Activated CD8-positive, alpha-beta memory T cell treated with anti-CD3 and anti-CD28 coated beads, Interleukin-2, amount 10 ng/mL, durations not matched to agents 7 days and 5 days (primary cell): Measurements from ENCODE around the gene VTA1. TPM values are rescaled to one million over a fixed set of nuclear protein-coding genes. Genes with fewer than 3 reads are reported as not detected.
"Not testable (repeated sequence)": the region's sequence is repeated elsewhere in the genome, so short reads cannot be mapped to it uniquely, and the experiment has no call there.

Source experiments
- ATAC-seq: fragments of 150-1000 bp; cut with Tn5 transposase; one replicate; pipeline ENCODE4 v1.10.0; 2021; ENCODE audit warnings: moderate library complexity
- CTCF ChIA-PET: fragments of 350-600 bp; sonication (Branson Sonifier 250); formaldehyde crosslinking; loops from one replicate; lab custom pipeline; 2021; ENCODE audit warnings: antibody characterized with exemption; lab: Charles Lee
- DNase-seq: peaks from one replicate; pipeline ENCODE4 v3.0.0-alpha.2; 2020
- H3K27ac Mint-ChIP-seq: one replicate; pipeline ENCODE4 v1.8.0; 2021; ENCODE audit warnings: mild to moderate bottlenecking, mixed read lengths
- H3K27me3 Mint-ChIP-seq: one replicate; pipeline ENCODE4 v1.8.0; 2021; ENCODE audit warnings: mixed read lengths
- H3K36me3 Mint-ChIP-seq: one replicate; pipeline ENCODE4 v1.8.0; 2021; ENCODE audit warnings: mild to moderate bottlenecking, mixed read lengths
- H3K4me1 Mint-ChIP-seq: one replicate; pipeline ENCODE4 v1.8.0; 2021; ENCODE audit warnings: mixed read lengths
- H3K4me3 Mint-ChIP-seq: one replicate; pipeline ENCODE4 v1.8.0; 2021; ENCODE audit warnings: mild to moderate bottlenecking, moderate library complexity, mixed read lengths
- H3K9me3 Mint-ChIP-seq: one replicate; pipeline ENCODE4 v1.8.0; 2022; ENCODE audit warnings: low read depth, mixed read lengths
- total RNA-seq, 2 experiments: library from RNA; stranded (reverse); gene quantifications; one replicate each; pipeline ENCODE4 v1.2.3, GENCODE V29; 2021

The VTA1 gene
- total RNA-seq, 2 experiments from 2014 or later: 31.7 to 42.3 TPM

GRCh38 chr6:142153196-142153595, 6.1 kb downstream of the VTA1 start:
- Mint-ChIP-seq H3K36me3 (peaks cover 14% of the 10 kb centered on the region), H3K27ac (no peak overlapping the region), H3K4me1 (peaks cover 39% of the 10 kb centered on the region), H3K27me3 (no peaks in the 10 kb centered on the region), H3K9me3 (no peaks in the 10 kb centered on the region), H3K4me3 (no peak overlapping the region)
- no peak for DNase-seq
- ATAC-seq: no peak
- CTCF ChIA-PET: no interaction called here

DNA sequence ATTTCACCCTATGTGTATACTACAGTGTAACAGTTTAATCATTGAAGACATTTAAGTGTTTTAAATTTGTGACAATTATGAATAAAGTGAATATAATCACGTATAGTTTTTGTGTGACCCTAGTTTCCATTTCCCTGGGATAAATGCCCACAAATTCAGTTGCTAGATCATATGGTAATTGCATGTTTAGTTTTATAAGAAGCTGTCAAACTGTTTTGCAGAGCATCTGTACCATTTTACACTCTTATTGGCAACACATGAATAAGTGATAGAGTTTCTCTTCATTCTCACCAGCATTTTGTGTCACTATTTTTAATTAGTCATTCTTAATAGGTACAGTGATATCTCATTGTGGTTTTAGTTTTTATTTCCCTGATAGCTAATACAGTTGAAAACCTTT, 7.3 kb downstream of the VTA1 start:
- no peak for DNase-seq
- H3K4me1 Mint-ChIP-seq: peaks cover 28% of the 10 kb centered on the region

DNA sequence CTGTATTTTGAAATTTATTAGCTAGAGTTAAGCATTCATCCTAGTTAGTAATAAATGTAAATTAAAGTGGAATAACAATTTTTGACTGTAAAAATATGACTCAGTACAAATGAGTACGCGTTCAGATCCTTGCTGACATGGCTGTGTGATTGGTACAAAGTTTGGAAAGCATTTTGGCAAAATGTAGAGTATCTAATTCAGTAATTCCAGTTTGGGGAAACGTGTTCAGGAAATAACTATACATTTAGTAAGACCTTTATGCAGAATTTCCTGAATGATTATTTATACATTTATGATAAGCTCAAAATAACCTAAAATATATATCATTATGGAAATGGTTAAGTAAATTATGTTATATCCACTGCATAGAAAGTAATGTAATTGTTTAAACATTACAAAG, 8.0 kb downstream of the VTA1 start:
- CTCF ChIA-PET: interaction anchor here (1.3 to 2.3 kb wide), 2 partner anchors 8 to 31 kb away, joined by 4 to 31 read pairs; partner anchors contain the start of genes NMBR and VTA1
- no peaks in the 10 kb centered on the region for H3K27me3 Mint-ChIP-seq
- peaks cover 10% of the 10 kb centered on the region for H3K36me3 Mint-ChIP-seq
- DNase-seq (no peak), ATAC-seq (no peak)
- H3K4me3 Mint-ChIP-seq: no peak overlapping the region
- H3K9me3 Mint-ChIP-seq: no peaks in the 10 kb centered on the region
- H3K27ac Mint-ChIP-seq: no peak overlapping the region
- peaks cover 23% of the 10 kb centered on the region for H3K4me1 Mint-ChIP-seq

More for the DNA sequence above, 7.3 kb downstream of the VTA1 start:
- Mint-ChIP-seq H3K27ac (no peak overlapping the region), H3K9me3 (no peaks in the 10 kb centered on the region), H3K36me3 (peaks cover 8% of the 10 kb centered on the region), H3K27me3 (no peaks in the 10 kb centered on the region), H3K4me3 (no peak overlapping the region)
- CTCF ChIA-PET: no interaction called here
- no peak for ATAC-seq

DNA sequence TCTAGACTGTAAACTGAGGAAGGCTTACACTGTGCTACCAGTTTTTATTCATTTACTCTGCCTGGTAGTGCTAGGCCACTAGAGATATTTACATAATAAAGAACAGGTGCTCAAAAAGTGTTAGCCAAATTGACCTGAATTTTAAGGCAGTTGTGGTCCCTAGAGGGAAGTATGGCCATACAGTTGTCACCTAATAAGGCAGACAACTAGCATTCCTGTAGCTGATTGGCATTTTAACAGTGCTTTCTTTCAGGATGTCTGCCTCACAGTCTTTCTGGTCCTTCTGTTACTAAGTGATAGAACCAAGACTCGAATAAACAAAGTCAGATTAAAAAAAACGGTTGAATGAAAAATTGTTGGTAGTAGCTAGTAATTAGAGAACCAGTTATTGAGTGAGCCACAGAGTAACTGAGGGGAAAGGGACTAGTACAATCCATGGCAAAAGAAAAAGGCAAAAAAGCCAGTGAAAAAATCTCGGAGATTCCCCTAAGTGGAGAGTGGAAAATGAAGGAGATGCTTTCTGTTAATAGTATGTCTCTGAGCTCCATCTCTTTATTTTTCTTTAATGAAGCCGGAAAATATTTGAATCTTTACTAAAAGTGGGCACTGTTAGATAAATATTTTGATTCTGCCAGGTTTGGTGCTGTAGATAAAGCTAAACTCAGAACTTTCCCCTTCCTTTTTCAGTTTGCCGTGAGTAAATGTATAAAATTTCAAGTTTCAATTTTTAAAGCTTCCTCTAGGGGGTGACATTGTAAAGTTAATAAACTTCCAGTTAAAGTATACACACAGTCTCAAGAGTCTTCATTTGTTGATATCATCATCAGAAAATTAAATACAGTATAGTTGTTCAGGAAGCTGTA, 9.1 kb downstream of the VTA1 start:
- no peak for DNase-seq
- Mint-ChIP-seq H3K27me3 (no peaks in the 10 kb centered on the region), H3K9me3 (no peaks in the 10 kb centered on the region), H3K27ac (no peak overlapping the region), H3K4me3 (no peak overlapping the region), H3K4me1 (peaks cover 18% of the 10 kb centered on the region), H3K36me3 (peaks cover 4% of the 10 kb centered on the region)
- peak; percentile 55 for ATAC-seq
- CTCF ChIA-PET: interaction anchor here (1.0 to 2.3 kb wide), 11 partner anchors 9 to 239 kb away, joined by 3 to 31 read pairs (median 4); partner anchors contain the start of genes NMBR and VTA1

DNA sequence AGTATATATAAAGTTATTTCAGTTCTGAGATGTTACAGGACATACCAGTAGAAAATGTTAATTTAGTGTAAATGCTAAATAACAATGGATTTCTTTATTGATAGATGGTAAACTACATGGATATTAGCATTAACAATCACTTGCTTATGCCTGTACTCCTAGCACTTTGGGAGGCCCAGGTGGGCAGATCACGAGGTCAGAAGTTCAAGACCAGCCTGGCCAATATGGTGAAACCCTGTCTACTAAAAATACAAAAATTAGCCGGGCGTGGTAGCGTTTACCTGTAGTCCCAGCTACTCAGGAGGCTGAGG, 9.7 kb downstream of the VTA1 start:
- not testable (repeated sequence) for H3K9me3 Mint-ChIP-seq, H3K27me3 Mint-ChIP-seq, H3K4me3 Mint-ChIP-seq, H3K27ac Mint-ChIP-seq, H3K36me3 Mint-ChIP-seq, DNase-seq, ATAC-seq
- CTCF ChIA-PET: interaction anchor here (1.0 to 2.3 kb wide), 10 partner anchors 9 to 239 kb away, joined by 3 to 31 read pairs (median 5); partner anchors contain the start of genes NMBR and VTA1
- peaks cover 17% of the 10 kb centered on the region for H3K4me1 Mint-ChIP-seq

DNA sequence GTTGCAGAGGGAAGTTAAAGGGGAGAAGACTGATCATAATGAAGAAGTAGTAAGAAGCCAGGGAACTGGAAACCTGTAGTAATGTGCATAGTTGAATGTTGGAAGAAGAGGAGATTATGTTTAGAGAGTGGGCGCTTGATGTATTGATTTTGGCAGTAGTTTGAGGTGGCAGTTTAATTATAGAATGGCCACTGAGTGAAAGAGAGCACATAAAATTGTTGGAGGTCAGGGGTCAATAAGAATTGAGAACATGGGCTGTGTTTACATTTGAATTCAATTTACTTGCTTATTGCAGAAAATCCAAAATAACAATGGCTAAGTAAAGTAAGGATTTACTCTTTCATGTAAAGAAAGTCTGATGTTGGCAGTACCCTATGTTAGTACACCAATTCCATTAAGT, 15.7 kb downstream of the VTA1 start:
- no peak for ATAC-seq
- CTCF ChIA-PET: no interaction called here
- H3K27ac Mint-ChIP-seq: no peak overlapping the region

DNA sequence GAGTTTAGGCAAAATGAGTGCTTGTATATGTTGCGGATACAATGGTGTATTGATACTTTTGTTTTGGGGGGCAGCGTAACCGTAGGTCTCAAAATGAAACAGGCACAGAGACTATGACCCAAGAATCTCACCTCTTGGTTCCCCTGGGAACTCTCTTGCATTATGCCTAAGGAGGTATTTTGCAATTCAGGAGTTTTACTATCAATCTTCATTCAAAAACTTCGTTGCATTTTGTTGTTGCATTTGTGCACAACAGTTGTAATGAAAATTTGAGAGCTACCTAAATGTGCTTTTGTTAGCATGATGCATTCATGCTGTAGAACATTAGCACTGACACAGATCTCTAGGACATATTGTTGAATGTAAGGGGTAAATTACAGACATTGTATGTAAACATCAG, 18.2 kb downstream of the VTA1 start:
- H3K27ac Mint-ChIP-seq: no peak overlapping the region
- H3K27me3 Mint-ChIP-seq: no peaks in the 10 kb centered on the region
- H3K9me3 Mint-ChIP-seq: no peaks in the 10 kb centered on the region
- peaks cover 7% of the 10 kb centered on the region for H3K36me3 Mint-ChIP-seq
- no peak overlapping the region for H3K4me3 Mint-ChIP-seq
- peaks cover 2% of the 10 kb centered on the region for H3K4me1 Mint-ChIP-seq
- ATAC-seq (no peak), DNase-seq (no peak)
- CTCF ChIA-PET: interaction anchor here (1.8 kb wide), 2 partner anchors 9 to 43 kb away, joined by 4 to 8 read pairs; no protein-coding TSS in a partner anchor

More for the DNA sequence above, 15.7 kb downstream of the VTA1 start:
- Mint-ChIP-seq H3K4me3 (no peak overlapping the region), H3K4me1 (peaks cover 2% of the 10 kb centered on the region), H3K27me3 (no peaks in the 10 kb centered on the region), H3K36me3 (peaks cover 7% of the 10 kb centered on the region), H3K9me3 (no peaks in the 10 kb centered on the region)
- DNase-seq: no peak

- CTCF ChIA-PET: no interaction called here
- H3K4me3 Mint-ChIP-seq: no peak overlapping the region
- peaks cover 14% of the 10 kb centered on the region for H3K36me3 Mint-ChIP-seq
- no peaks in the 10 kb centered on the region for H3K4me1 Mint-ChIP-seq
- H3K27ac Mint-ChIP-seq: no peak overlapping the region
- no peaks in the 10 kb centered on the region for H3K9me3 Mint-ChIP-seq
- DNase-seq: no peak
- H3K27me3 Mint-ChIP-seq: no peaks in the 10 kb centered on the region
- ATAC-seq: no peak
These were observed 20.0 kb downstream of the VTA1 start for GRCh38 chr6:142167071-142167470.

- H3K4me1 Mint-ChIP-seq: no peaks in the 10 kb centered on the region
- no peak overlapping the region for H3K4me3 Mint-ChIP-seq
- H3K27ac Mint-ChIP-seq: no peak overlapping the region
- CTCF ChIA-PET: no interaction called here
- peaks cover 17% of the 10 kb centered on the region for H3K36me3 Mint-ChIP-seq
- H3K9me3 Mint-ChIP-seq: no peaks in the 10 kb centered on the region
- DNase-seq (no peak), ATAC-seq (no peak)
- no peaks in the 10 kb centered on the region for H3K27me3 Mint-ChIP-seq
These were observed 20.4 kb downstream of the VTA1 start for GRCh38 chr6:142167486-142167885.

DNA sequence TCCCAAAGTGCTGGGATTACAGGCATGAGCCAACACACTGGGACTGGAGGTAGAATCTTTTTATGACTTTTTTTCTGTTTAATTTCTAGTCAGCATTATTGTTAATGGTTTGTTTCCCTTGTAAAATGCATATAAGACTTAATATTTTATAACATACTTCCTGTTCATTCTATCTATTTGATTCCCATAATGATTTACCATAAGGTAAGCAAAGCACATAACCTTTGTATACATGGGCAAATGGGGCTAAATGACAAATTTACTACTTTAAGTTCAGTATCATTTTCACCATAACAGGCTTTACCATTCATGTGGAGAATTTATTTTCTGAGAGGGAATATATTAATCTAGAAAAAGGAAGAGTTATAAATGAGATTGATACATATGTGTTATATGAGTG, 24.3 kb downstream of the VTA1 start:
- no peaks in the 10 kb centered on the region for H3K27me3 Mint-ChIP-seq
- no peak for ATAC-seq
- H3K27ac Mint-ChIP-seq: no peak overlapping the region
- no peaks in the 10 kb centered on the region for H3K9me3 Mint-ChIP-seq
- peaks cover 46% of the 10 kb centered on the region for H3K36me3 Mint-ChIP-seq
- no peaks in the 10 kb centered on the region for H3K4me1 Mint-ChIP-seq
- no peak overlapping the region for H3K4me3 Mint-ChIP-seq
- no peak for DNase-seq
- CTCF ChIA-PET: no interaction called here

- H3K36me3 Mint-ChIP-seq: peaks cover 52% of the 10 kb centered on the region
- ATAC-seq: no peak
- H3K27ac Mint-ChIP-seq: no peak overlapping the region
- peaks cover 3% of the 10 kb centered on the region for H3K9me3 Mint-ChIP-seq
- no peaks in the 10 kb centered on the region for H3K4me1 Mint-ChIP-seq
- CTCF ChIA-PET: no interaction called here
- H3K4me3 Mint-ChIP-seq: no peak overlapping the region
- no peak for DNase-seq
- H3K27me3 Mint-ChIP-seq: no peaks in the 10 kb centered on the region
These were observed 25.7 kb downstream of the VTA1 start for GRCh38 chr6:142172758-142173157.

DNA sequence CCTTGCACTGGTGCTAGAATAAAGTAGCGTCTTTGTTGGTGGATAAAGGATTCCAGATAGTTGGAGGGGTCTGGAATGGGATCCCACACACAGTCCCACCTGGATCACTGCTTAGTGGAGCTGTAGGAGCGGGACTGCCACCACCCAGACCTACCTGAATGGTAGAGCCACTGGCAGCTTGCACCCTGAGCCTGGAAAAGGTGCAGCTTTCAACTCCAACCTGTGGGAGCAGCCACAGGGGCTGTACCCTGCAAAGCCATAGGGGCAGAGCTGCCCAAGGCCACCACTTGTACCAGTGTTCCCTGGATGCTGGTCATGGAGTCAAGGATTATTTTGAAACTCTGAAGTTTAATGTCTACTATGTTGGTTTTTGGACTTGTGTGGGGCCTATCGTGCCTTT, 26.9 kb downstream of the VTA1 start:
- CTCF ChIA-PET: no interaction called here
- H3K27ac Mint-ChIP-seq: no peak overlapping the region
- no peak for ATAC-seq
- H3K4me3 Mint-ChIP-seq: no peak overlapping the region
- DNase-seq: no peak
- peaks cover 6% of the 10 kb centered on the region for H3K9me3 Mint-ChIP-seq
- H3K27me3 Mint-ChIP-seq: no peaks in the 10 kb centered on the region
- no peaks in the 10 kb centered on the region for H3K4me1 Mint-ChIP-seq
- peaks cover 56% of the 10 kb centered on the region for H3K36me3 Mint-ChIP-seq

DNA sequence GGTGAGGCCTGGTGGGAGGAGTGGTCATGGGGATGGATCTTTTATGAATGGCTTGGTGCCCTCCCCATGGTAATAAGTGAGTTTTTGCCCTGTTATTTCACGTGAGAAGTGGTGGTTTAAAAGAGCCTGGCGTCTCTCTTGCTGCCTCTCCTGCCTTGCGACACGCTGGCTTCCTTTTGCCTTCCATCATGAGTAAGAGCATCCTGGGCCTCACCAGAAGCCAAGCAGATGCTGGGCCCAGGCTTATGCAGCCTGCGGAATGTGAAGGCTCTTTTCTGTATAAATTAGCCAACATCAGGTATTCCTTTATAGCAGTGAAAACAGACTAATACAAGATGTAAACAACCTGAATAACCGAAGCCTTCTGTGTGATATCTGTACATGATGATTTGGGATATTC, 27.6 kb downstream of the VTA1 start:
- H3K36me3 Mint-ChIP-seq: peaks cover 59% of the 10 kb centered on the region
- H3K27me3 Mint-ChIP-seq: no peaks in the 10 kb centered on the region
- DNase-seq: no peak

GRCh38 chr6:142178129-142178528, 31.1 kb downstream of the VTA1 start:
- Mint-ChIP-seq H3K4me3 (no peak overlapping the region), H3K27me3 (no peaks in the 10 kb centered on the region), H3K36me3 (peaks cover 50% of the 10 kb centered on the region), H3K27ac (no peak overlapping the region), H3K9me3 (peaks cover 6% of the 10 kb centered on the region), H3K4me1 (peaks cover 2% of the 10 kb centered on the region)
- ATAC-seq (no peak), DNase-seq (no peak)
- CTCF ChIA-PET: interaction anchor here (1.1 to 1.7 kb wide), 2 partner anchors 22 to 29 kb away, joined by 3 to 5 read pairs; no protein-coding TSS in a partner anchor

More for the DNA sequence above, 27.6 kb downstream of the VTA1 start:
- no peak overlapping the region for H3K27ac Mint-ChIP-seq
- H3K4me1 Mint-ChIP-seq: no peaks in the 10 kb centered on the region
- CTCF ChIA-PET: no interaction called here
- no peak for ATAC-seq
- H3K9me3 Mint-ChIP-seq: peaks cover 6% of the 10 kb centered on the region
- no peak overlapping the region for H3K4me3 Mint-ChIP-seq
